GM10266 (cell line): ENCODE measurements around the gene TMEM72.

Source experiments
- DNase-seq: peaks from one replicate; pipeline ENCODE4 v3.0.0; 2012; ENCODE audit errors: extremely low spot score
- CTCF ChIP-seq: IDR thresholded peaks from 2 replicates; pipeline ENCODE4 v1.5.1; 2012; ENCODE audit warnings: mild to moderate bottlenecking, low read depth; ENCODE audit not compliant: control insufficient read depth, insufficient read depth; ENCODE audit errors: missing control alignments

TMEM72 gene

DNA sequence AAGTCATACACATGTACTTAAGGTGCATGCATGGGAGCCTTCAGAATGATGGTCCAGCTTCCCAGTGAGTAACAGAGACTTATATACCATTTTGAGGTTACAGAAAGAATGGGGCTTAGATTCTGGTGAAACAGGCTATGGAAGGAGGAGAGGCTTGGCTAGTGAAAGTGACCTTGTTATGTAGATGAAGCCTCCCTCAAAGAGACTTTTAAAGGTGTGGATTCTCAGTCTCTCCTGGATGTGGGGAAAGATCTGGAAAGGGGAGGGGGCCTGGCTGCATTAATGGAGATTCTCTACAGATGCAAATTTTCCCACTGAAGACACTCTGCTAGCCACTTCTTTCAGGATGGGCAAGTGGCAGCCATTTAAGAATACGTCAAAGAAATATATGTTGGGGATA, 54.0 kb downstream of the TMEM72 start:
- no peak for TF ChIP-seq CTCF
- DNase-seq = no peak

GRCh38 chr10:44965651-44966097, 54.5 kb downstream of the TMEM72 start:
- TF ChIP-seq CTCF = no peak
- no peak for DNase-seq

GRCh38 chr10:44966129-44966815, 55.1 kb downstream of the TMEM72 start:
- DNase-seq = no peak
- no peak for TF ChIP-seq CTCF

- no peak for DNase-seq
- no peak for TF ChIP-seq CTCF
Measured at GRCh38 chr10:44966816-44967509, 55.8 kb downstream of the TMEM72 start.

DNA sequence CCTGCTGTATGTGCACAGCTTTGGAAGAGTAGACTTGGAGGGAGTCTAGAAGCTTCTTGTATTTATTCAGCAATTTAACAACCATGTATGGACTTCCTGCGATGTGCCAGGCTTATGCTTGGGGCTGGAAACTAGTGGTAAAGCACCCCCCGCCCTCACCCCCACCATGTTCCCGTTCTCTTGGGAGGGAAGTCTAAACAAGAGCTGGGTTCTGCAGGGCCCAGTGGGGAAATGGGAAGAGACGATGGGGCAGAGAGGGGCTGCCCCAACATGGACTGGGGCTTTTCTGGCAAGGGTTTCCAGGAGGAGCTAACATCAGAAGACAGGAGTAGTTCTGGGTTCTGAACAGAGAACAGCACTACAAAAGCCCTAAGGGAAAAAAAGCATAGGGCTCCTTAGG, 56.5 kb downstream of the TMEM72 start:
- DNase-seq = no peak
- no peak for TF ChIP-seq CTCF

DNA sequence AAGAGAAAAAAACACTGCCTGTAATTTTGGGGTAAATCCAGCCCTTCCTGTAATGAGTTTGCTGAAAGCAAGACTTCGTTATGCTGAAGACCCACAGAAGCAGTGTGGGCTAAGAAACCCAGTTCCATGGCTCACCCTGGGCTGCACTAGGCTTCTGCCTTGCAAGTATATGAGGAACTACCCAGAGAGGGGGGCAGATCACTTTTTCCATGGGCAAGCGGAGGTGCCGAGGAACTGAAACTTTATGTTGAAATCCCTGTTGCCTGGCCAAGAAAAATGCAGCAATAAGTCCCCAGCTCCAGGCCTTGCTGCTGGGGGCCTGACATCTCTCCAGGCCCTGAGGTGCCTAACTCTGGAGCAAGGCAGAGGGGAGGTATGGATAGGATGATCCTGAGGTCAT, 57.0 kb downstream of the TMEM72 start:
- DNase-seq = no peak
- TF ChIP-seq CTCF = no peak
